ENCODE results near the gene WNT7B. TPM values are rescaled to one million over a fixed set of nuclear protein-coding genes. Genes with fewer than 3 reads are reported as not detected.
A peak's percentile ranks its signal among the peaks of the same experiment; 100 is the strongest.

The WNT7B gene
- total and polyA plus RNA-seq, 2 experiments from 2014 or later, result 0.10 TPM; not detected in 1

DNA sequence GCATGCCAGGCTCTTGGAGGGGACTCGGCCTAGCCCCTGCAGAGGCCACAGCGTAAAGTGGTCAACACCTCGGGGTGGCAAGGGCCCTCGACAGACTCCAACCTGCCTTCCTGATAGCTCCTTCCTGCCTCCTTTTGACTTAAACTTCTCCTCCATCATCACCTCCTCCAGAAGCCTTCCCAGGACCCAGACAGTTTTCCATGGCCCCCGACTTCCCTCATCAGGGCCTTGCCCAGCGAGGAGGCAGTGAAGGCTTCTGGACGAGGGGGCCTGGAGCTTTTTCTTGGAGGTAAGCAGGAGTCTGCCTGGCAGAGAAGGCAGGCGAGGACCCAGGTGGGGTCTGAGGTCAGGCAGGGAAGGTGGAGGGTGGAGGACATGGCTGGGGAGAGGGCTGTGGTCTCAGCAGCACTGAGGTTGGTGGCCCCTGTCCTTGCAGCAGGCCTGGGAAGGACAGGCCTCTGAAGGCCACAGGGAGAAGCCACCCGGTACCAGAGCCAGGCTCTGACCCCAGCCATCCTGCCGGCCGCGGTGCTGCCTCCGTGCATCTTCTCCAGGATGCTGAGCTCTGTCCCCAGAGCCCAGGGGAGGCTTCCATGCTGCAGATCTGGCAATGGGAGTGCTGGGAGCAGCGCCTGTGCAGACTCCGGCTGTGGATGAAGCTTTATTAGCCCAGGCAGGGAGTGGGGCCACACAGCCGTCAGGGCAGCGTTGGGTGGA lies 81.4 kb downstream of the WNT7B start:
- Histone ChIP-seq H2AFZ (peak overlapping the region; percentile 38; the same call in 1 of the 2 replicates), H4K20me1 (replicated peaks; ENCODE audit: insufficient read depth) (no peaks in the 10 kb centered on the region), H3K79me2 (replicated peaks; ENCODE audit: insufficient read depth) (no peaks in the 10 kb centered on the region), H3K27ac (ENCODE audit: low read depth) (no peak overlapping the region), H3K4me1 (ENCODE audit: insufficient read depth) (peaks cover 5% of the 10 kb centered on the region; the same call in 1 of the 2 replicates), H3K9me2 (ENCODE audit: insufficient read depth) (no peaks in the 10 kb centered on the region), H3K4me2 (no peak overlapping the region), H3K36me3 (ENCODE audit: insufficient read depth) (no peaks in the 10 kb centered on the region), H3K4me3 (no peak overlapping the region), H3F3A (replicated peaks; ENCODE audit: low read depth) (no peaks in the 10 kb centered on the region), H3K27me3 (ENCODE audit: insufficient read depth) (no peaks in the 10 kb centered on the region)
- H3K36me3 Mint-ChIP-seq (ENCODE audit: low read depth), result no peaks in the 10 kb centered on the region
- H3K4me3 Mint-ChIP-seq, result no peak overlapping the region
- TF ChIP-seq JUNB (IDR thresholded peaks at IDR 0.05; ENCODE audit: unreplicated experiment) (no peak), EZH2 (IDR thresholded peaks at IDR 0.05; ENCODE audit: low read depth, unreplicated experiment) (no peak), NANOG (IDR thresholded peaks at IDR 0.05; ENCODE audit: borderline replicate concordance) (no peak), ZNF462 (CRISPR knock-in tag; IDR thresholded peaks at IDR 0.05) (no peak), REST (IDR thresholded peaks at IDR 0.05; ENCODE audit: unreplicated experiment) (no peak), ZNF331 (CRISPR knock-in tag; IDR thresholded peaks at IDR 0.05; ENCODE audit: low read depth) (no peak), ZNF114 (CRISPR knock-in tag; IDR thresholded peaks at IDR 0.05) (no peak), CTCF (conservative IDR thresholded peaks at IDR 0.05; ENCODE audit: low read depth in 2 of 2) (no peak), ETS1 (IDR thresholded peaks at IDR 0.05) (no peak), STAT1 (IDR thresholded peaks at IDR 0.05; ENCODE audit: unreplicated experiment) (no peak), CREB1 (CRISPR knock-in tag; IDR thresholded peaks at IDR 0.05; ENCODE audit: low read depth) (no peak), EZH2phosphoT487 (IDR thresholded peaks at IDR 0.05; ENCODE audit: unreplicated experiment) (no peak), POLR2AphosphoS5 (IDR thresholded peaks at IDR 0.05; ENCODE audit: low read depth) (no peak)
- H3K4me1 Mint-ChIP-seq, result peaks cover 14% of the 10 kb centered on the region; the same call in 2 of the 3 replicates
- ATAC-seq (no peak), DNase-seq (ENCODE audit: low spot score) (no peak)
- H3K9me3 Mint-ChIP-seq, result no peaks in the 10 kb centered on the region; the same call in 2 of the 3 replicates
- H3K27me3 Mint-ChIP-seq (ENCODE audit: insufficient read depth, low read depth, poor library complexity), result peaks cover 16% of the 10 kb centered on the region
- H3K27ac Mint-ChIP-seq, result no peak overlapping the region

Measured in GM23338 (cell line).